HEK293 (cell line): Measurements from ENCODE around the gene YJU2.

Experiments
- BCL11A ChIP-seq: fragments of 450-650 bp; formaldehyde crosslinking; IDR thresholded peaks from 2 replicates; pipeline ENCODE4 v1.5.1; 2016; ENCODE audit warnings: low read depth, missing biosample characterization, missing genetic modification characterization
- GLIS2 ChIP-seq: fragments of 450-650 bp; formaldehyde crosslinking; IDR thresholded peaks from 2 replicates; pipeline ENCODE4 v1.5.1; 2016; ENCODE audit warnings: missing biosample characterization, missing genetic modification characterization
- IKZF3 ChIP-seq: fragments of 450-650 bp; IDR thresholded peaks from 2 replicates; pipeline ENCODE4 v1.5.0; 2018; ENCODE audit warnings: missing biosample characterization, mild to moderate bottlenecking, missing genetic modification characterization, moderate library complexity
- MYNN ChIP-seq: fragments of 450-650 bp; formaldehyde crosslinking; IDR thresholded peaks from 2 replicates; pipeline ENCODE4 v1.5.1; 2016; ENCODE audit warnings: missing biosample characterization, missing genetic modification characterization, borderline replicate concordance
- PRDM1 ChIP-seq: fragments of 450-650 bp; formaldehyde crosslinking; IDR thresholded peaks from 2 replicates; pipeline ENCODE4; 2016; ENCODE audit warnings: missing biosample characterization, missing genetic modification characterization
- SCRT1 ChIP-seq: fragments of 450-650 bp; formaldehyde crosslinking; IDR thresholded peaks from 2 replicates; pipeline ENCODE4 v1.5.1; 2016; ENCODE audit warnings: missing biosample characterization, missing genetic modification characterization, borderline replicate concordance
- YY2 ChIP-seq: fragments of 450-650 bp; formaldehyde crosslinking; IDR thresholded peaks from 2 replicates; pipeline ENCODE4 v1.5.1; 2016; ENCODE audit warnings: missing biosample characterization, missing genetic modification characterization
- ZBTB17 ChIP-seq: fragments of 450-650 bp; formaldehyde crosslinking; IDR thresholded peaks from 2 replicates; pipeline ENCODE4 v1.5.1; 2016; ENCODE audit warnings: missing biosample characterization, missing genetic modification characterization
- ZFP3 ChIP-seq: fragments of 450-650 bp; formaldehyde crosslinking; IDR thresholded peaks from 2 replicates; pipeline ENCODE4 v1.5.1; 2016; ENCODE audit warnings: low read depth, missing biosample characterization, missing genetic modification characterization
- ZNF133 ChIP-seq: fragments of 450-650 bp; formaldehyde crosslinking; IDR thresholded peaks from 2 replicates; pipeline ENCODE4 v1.5.1; 2016; ENCODE audit warnings: missing biosample characterization, missing genetic modification characterization
- ZNF146 ChIP-seq: fragments of 450-650 bp; formaldehyde crosslinking; IDR thresholded peaks from 2 replicates; pipeline ENCODE4 v1.5.1; 2016; ENCODE audit warnings: missing biosample characterization, missing genetic modification characterization
- ZNF157 ChIP-seq: fragments of 450-650 bp; formaldehyde crosslinking; IDR thresholded peaks from 2 replicates; pipeline ENCODE4 v1.5.1; 2016; ENCODE audit warnings: missing biosample characterization, missing genetic modification characterization
- ZNF175 ChIP-seq: fragments of 450-650 bp; formaldehyde crosslinking; IDR thresholded peaks from 2 replicates; pipeline ENCODE4 v1.5.1; 2016; ENCODE audit warnings: missing biosample characterization, missing genetic modification characterization
- ZNF211 ChIP-seq: fragments of 450-650 bp; formaldehyde crosslinking; IDR thresholded peaks from 2 replicates; pipeline ENCODE4 v1.5.1; 2016; ENCODE audit warnings: low read depth, missing biosample characterization, missing genetic modification characterization
- ZNF23 ChIP-seq: fragments of 450-650 bp; formaldehyde crosslinking; IDR thresholded peaks from 2 replicates; pipeline ENCODE4 v1.5.1; 2016; ENCODE audit warnings: missing biosample characterization, missing genetic modification characterization, borderline replicate concordance
- ZNF292 ChIP-seq: fragments of 450-650 bp; formaldehyde crosslinking; IDR thresholded peaks from 2 replicates; pipeline ENCODE4 v1.5.1; 2016; ENCODE audit warnings: low read depth, missing biosample characterization, missing genetic modification characterization, borderline replicate concordance
- ZNF324 ChIP-seq: fragments of 450-650 bp; formaldehyde crosslinking; IDR thresholded peaks from 2 replicates; pipeline ENCODE4 v1.5.1; 2016; ENCODE audit warnings: missing biosample characterization, missing genetic modification characterization
- ZNF350 ChIP-seq: fragments of 450-650 bp; formaldehyde crosslinking; IDR thresholded peaks from 2 replicates; pipeline ENCODE4 v1.5.0; 2017; ENCODE audit warnings: missing biosample characterization, mild to moderate bottlenecking, missing genetic modification characterization
- ZNF354C ChIP-seq: fragments of 450-650 bp; formaldehyde crosslinking; IDR thresholded peaks from 2 replicates; pipeline ENCODE4 v1.5.1; 2016; ENCODE audit warnings: missing biosample characterization, missing genetic modification characterization, low read depth, borderline replicate concordance
- ZNF391 ChIP-seq: fragments of 450-650 bp; formaldehyde crosslinking; IDR thresholded peaks from 2 replicates; pipeline ENCODE4 v1.5.1; 2016; ENCODE audit warnings: low read depth, missing biosample characterization, missing genetic modification characterization, borderline replicate concordance
- ZNF426 ChIP-seq: fragments of 450-650 bp; formaldehyde crosslinking; IDR thresholded peaks from 2 replicates; pipeline ENCODE4 v1.5.1; 2017; ENCODE audit warnings: missing biosample characterization, missing genetic modification characterization, mild to moderate bottlenecking, inconsistent platforms, moderate library complexity
- ZNF473 ChIP-seq: fragments of 450-650 bp; formaldehyde crosslinking; IDR thresholded peaks from 2 replicates; pipeline ENCODE4 v1.5.1; 2017; ENCODE audit warnings: missing biosample characterization, missing genetic modification characterization
- ZNF521 ChIP-seq: fragments of 450-650 bp; formaldehyde crosslinking; IDR thresholded peaks from 2 replicates; pipeline ENCODE4 v1.5.1; 2017; ENCODE audit warnings: missing biosample characterization, mild to moderate bottlenecking, missing genetic modification characterization
- ZNF621 ChIP-seq: fragments of 450-650 bp; formaldehyde crosslinking; IDR thresholded peaks from 2 replicates; pipeline ENCODE4 v1.5.1; 2017; ENCODE audit warnings: missing biosample characterization, missing genetic modification characterization
- ZNF629 ChIP-seq: fragments of 450-650 bp; formaldehyde crosslinking; IDR thresholded peaks from 2 replicates; pipeline ENCODE4 v1.5.1; 2017; ENCODE audit warnings: missing biosample characterization, missing genetic modification characterization
- ZNF837 ChIP-seq: fragments of 450-650 bp; formaldehyde crosslinking; IDR thresholded peaks from 2 replicates; pipeline ENCODE4 v1.5.1; 2016; ENCODE audit warnings: missing biosample characterization, missing genetic modification characterization
- TF ChIP-seq, protein P1 (sequence below): fragments of 450-650 bp; formaldehyde crosslinking; IDR thresholded peaks from 2 replicates; pipeline ENCODE4 v1.5.1; 2016; ENCODE audit warnings: missing biosample characterization, missing genetic modification characterization, borderline replicate concordance
- TF ChIP-seq, protein P2 (sequence below): fragments of 450-650 bp; formaldehyde crosslinking; IDR thresholded peaks from 2 replicates; pipeline ENCODE4 v1.5.1; 2017; ENCODE audit warnings: missing biosample characterization, missing genetic modification characterization
- TF ChIP-seq, protein P3 (sequence below): fragments of 450-650 bp; formaldehyde crosslinking; IDR thresholded peaks from 2 replicates; pipeline ENCODE4 v1.5.0; 2017; ENCODE audit warnings: missing biosample characterization, missing genetic modification characterization, borderline replicate concordance
- TF ChIP-seq, protein P4 (sequence below): fragments of 450-650 bp; IDR thresholded peaks from 2 replicates; pipeline ENCODE4 v1.5.1; 2018; ENCODE audit warnings: missing biosample characterization, mild to moderate bottlenecking, missing genetic modification characterization

YJU2 gene

DNA sequence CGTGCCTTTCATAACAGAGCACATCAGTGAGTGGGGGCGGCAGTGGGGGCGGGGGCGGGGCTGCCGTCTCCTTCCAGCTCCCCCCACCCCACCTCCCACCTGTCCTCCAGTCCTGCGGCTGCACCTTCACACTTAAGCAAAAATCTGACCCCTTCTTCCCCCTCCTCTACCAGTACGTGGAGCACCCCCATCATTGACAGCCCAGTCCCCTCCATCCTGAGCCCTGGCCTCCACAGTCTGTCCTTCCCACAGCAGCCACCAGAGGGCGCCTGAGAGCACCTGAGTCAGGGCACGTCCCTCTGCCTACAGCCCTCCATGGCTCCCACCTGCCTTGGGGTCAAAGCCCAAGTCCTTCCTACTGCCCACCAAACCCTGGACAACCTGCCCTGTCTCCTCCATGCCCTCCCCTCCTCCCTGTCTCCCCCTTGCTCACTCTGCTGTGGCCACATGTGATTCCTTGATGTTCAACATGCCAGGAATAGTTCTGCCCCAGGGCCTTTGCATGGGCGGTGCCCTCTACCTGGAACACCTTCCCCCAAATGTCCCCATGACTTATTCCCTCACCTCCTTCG, 13.5 kb upstream of the YJU2 start (continued):
- TF ChIP-seq ZNF324 (tag by site-specific recombination) (peak; percentile 78), YY2 (peak; percentile 45; the same call in 1 of the 2 replicates), ZNF354C (tag by site-specific recombination) (no peak), ZNF211 (tag by site-specific recombination) (no peak), ZFP3 (tag by site-specific recombination) (no peak), ZNF146 (tag by site-specific recombination) (peak; percentile 39; the same call in 1 of the 2 replicates), ZNF23 (tag by site-specific recombination) (no peak), ZNF391 (tag by site-specific recombination) (peak; percentile 90; the same call in 1 of the 2 replicates), ZNF292 (tag by site-specific recombination) (no peak), IKZF3 (tag by site-specific recombination) (no peak), ZBTB17 (tag by site-specific recombination) (no peak), ZNF350 (tag by site-specific recombination) (no peak), ZNF426 (tag by site-specific recombination) (no peak), ZNF175 (tag by site-specific recombination) (no peak), BCL11A (tag by site-specific recombination) (no peak), ZNF629 (tag by site-specific recombination) (peak; percentile 60; the same call in 1 of the 2 replicates), GLIS2 (tag by site-specific recombination) (no peak), MYNN (no peak), ZNF621 (tag by site-specific recombination) (no peak), ZNF521 (tag by site-specific recombination) (no peak), PRDM1 (tag by site-specific recombination) (no peak), ZNF473 (tag by site-specific recombination) (no peak), ZNF133 (peak; percentile 8; the same call in 1 of the 2 replicates), ZNF837 (tag by site-specific recombination) (no peak), ZNF157 (tag by site-specific recombination) (no peak), SCRT1 (tag by site-specific recombination) (no peak)
- TF ChIP-seq, protein P1, sequence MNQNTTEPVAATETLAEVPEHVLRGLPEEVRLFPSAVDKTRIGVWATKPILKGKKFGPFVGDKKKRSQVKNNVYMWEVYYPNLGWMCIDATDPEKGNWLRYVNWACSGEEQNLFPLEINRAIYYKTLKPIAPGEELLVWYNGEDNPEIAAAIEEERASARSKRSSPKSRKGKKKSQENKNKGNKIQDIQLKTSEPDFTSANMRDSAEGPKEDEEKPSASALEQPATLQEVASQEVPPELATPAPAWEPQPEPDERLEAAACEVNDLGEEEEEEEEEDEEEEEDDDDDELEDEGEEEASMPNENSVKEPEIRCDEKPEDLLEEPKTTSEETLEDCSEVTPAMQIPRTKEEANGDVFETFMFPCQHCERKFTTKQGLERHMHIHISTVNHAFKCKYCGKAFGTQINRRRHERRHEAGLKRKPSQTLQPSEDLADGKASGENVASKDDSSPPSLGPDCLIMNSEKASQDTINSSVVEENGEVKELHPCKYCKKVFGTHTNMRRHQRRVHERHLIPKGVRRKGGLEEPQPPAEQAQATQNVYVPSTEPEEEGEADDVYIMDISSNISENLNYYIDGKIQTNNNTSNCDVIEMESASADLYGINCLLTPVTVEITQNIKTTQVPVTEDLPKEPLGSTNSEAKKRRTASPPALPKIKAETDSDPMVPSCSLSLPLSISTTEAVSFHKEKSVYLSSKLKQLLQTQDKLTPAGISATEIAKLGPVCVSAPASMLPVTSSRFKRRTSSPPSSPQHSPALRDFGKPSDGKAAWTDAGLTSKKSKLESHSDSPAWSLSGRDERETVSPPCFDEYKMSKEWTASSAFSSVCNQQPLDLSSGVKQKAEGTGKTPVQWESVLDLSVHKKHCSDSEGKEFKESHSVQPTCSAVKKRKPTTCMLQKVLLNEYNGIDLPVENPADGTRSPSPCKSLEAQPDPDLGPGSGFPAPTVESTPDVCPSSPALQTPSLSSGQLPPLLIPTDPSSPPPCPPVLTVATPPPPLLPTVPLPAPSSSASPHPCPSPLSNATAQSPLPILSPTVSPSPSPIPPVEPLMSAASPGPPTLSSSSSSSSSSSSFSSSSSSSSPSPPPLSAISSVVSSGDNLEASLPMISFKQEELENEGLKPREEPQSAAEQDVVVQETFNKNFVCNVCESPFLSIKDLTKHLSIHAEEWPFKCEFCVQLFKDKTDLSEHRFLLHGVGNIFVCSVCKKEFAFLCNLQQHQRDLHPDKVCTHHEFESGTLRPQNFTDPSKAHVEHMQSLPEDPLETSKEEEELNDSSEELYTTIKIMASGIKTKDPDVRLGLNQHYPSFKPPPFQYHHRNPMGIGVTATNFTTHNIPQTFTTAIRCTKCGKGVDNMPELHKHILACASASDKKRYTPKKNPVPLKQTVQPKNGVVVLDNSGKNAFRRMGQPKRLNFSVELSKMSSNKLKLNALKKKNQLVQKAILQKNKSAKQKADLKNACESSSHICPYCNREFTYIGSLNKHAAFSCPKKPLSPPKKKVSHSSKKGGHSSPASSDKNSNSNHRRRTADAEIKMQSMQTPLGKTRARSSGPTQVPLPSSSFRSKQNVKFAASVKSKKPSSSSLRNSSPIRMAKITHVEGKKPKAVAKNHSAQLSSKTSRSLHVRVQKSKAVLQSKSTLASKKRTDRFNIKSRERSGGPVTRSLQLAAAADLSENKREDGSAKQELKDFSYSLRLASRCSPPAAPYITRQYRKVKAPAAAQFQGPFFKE (tag by site-specific recombination), result no peak
- TF ChIP-seq, protein P2, sequence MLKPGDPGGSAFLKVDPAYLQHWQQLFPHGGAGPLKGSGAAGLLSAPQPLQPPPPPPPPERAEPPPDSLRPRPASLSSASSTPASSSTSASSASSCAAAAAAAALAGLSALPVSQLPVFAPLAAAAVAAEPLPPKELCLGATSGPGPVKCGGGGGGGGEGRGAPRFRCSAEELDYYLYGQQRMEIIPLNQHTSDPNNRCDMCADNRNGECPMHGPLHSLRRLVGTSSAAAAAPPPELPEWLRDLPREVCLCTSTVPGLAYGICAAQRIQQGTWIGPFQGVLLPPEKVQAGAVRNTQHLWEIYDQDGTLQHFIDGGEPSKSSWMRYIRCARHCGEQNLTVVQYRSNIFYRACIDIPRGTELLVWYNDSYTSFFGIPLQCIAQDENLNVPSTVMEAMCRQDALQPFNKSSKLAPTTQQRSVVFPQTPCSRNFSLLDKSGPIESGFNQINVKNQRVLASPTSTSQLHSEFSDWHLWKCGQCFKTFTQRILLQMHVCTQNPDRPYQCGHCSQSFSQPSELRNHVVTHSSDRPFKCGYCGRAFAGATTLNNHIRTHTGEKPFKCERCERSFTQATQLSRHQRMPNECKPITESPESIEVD, result no peak
- TF ChIP-seq, protein P3, sequence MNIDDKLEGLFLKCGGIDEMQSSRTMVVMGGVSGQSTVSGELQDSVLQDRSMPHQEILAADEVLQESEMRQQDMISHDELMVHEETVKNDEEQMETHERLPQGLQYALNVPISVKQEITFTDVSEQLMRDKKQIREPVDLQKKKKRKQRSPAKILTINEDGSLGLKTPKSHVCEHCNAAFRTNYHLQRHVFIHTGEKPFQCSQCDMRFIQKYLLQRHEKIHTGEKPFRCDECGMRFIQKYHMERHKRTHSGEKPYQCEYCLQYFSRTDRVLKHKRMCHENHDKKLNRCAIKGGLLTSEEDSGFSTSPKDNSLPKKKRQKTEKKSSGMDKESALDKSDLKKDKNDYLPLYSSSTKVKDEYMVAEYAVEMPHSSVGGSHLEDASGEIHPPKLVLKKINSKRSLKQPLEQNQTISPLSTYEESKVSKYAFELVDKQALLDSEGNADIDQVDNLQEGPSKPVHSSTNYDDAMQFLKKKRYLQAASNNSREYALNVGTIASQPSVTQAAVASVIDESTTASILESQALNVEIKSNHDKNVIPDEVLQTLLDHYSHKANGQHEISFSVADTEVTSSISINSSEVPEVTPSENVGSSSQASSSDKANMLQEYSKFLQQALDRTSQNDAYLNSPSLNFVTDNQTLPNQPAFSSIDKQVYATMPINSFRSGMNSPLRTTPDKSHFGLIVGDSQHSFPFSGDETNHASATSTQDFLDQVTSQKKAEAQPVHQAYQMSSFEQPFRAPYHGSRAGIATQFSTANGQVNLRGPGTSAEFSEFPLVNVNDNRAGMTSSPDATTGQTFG (tag by site-specific recombination), result peak; percentile 71; the same call in 1 of the 2 replicates
- TF ChIP-seq, protein P4, sequence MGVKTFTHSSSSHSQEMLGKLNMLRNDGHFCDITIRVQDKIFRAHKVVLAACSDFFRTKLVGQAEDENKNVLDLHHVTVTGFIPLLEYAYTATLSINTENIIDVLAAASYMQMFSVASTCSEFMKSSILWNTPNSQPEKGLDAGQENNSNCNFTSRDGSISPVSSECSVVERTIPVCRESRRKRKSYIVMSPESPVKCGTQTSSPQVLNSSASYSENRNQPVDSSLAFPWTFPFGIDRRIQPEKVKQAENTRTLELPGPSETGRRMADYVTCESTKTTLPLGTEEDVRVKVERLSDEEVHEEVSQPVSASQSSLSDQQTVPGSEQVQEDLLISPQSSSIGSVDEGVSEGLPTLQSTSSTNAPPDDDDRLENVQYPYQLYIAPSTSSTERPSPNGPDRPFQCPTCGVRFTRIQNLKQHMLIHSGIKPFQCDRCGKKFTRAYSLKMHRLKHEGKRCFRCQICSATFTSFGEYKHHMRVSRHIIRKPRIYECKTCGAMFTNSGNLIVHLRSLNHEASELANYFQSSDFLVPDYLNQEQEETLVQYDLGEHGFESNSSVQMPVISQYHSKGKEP, result no peak
